Occipital lobe (tissue), 2 donors: ENCODE results near the gene TES. TPM values are rescaled to one million over a fixed set of nuclear protein-coding genes. Genes with fewer than 3 reads are reported as not detected.

Source experiments
- DNase-seq: peaks from one replicate; lab custom pipeline; 2025; lab: John Stamatoyannopoulos, UW
- total RNA-seq: library from RNA; depleted of rRNA; stranded (reverse); fragments of >200 nt; gene quantifications from one replicate; pipeline ENCODE4 v1.2.3, GENCODE V29; 2014

The TES gene
- total RNA-seq, 1 donor from 2014 or later, result 13.4 TPM

DNA sequence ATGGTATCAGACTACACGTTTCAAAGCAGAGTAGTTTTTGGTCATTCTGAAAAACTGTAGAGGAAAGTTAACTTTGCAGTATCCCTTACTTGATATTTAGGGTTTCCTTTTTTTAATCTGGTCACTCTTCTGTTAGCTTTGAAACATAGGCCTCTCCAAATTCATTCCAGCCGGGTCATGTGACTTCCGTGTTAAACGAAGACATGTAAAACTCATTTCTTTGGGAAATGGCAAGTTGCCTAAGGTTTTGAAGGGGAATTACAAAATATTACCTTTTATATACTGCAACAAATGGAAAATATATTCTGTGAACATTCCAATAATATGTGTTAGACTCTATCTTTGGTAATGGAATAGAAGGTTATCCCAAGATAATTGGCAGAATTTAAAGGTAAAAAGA, 9.5 kb downstream of the TES start:
- no peak for DNase-seq

DNA sequence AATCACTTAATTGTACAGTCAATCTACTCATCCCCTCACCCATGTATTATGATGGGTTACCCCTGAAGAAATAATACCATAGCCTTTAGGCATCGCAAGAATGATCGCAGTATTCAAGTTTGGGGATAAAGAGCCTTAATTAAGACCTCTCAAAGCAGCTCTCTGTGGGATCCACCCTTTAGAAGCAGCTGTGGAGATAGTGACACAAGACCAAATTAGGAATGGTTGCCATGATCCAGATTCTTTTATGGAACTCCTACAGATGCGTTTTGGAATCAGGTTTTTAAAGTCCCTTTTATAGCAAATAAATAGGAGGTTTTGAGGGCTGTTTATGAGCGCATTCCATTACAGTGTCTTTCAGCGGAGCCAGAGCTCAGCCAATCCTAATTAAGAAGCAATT, 12.2 kb downstream of the TES start:
- DNase-seq, result no peak

DNA sequence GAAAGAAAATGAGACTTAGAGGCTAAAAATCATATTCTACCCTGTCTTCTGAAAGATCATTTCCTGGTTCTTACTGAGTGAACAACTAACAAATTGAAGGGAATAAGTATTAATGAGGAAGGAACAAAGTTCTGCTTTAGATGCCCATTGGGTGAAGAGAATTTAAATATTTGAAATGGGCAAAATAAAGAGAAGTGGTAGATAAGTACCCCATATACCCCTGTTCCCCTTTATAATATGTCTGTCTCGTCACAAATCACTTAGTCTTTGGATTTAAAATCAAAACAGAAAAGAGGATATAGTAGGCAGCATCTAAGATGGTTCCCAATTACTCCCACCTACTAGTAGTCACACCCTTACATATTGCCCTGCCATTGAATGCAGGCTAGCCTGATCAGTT, 13.2 kb downstream of the TES start:
- no peak for DNase-seq

DNA sequence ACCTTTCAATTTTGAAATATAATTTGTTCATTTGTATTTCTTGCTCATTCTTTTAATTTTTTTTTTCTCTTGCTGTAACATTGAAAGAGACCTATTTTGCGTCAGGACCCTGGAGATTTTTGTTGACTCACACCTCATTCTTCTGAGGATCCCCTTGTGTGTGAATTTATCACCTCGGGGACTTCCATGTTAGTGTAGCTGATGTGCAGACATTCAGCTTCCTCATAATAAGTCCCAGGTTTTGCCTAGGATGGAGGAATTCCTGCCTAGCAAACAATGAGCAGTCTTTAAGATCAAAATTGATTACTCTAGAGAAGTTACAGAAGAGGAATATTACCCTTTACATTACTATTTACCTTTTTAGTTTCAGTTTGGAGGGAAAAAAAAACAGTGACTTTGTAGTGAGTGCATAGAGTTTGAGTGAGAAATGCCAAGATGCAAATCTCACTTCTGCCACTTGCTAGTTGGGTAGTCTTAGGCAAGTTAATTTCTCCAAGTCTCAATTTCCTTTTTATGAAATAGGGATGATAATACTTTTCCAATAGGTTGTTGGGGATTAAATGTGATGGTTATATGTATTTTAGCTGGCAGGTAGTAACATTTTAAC, 14.3 kb downstream of the TES start:
- DNase-seq, result no peak

DNA sequence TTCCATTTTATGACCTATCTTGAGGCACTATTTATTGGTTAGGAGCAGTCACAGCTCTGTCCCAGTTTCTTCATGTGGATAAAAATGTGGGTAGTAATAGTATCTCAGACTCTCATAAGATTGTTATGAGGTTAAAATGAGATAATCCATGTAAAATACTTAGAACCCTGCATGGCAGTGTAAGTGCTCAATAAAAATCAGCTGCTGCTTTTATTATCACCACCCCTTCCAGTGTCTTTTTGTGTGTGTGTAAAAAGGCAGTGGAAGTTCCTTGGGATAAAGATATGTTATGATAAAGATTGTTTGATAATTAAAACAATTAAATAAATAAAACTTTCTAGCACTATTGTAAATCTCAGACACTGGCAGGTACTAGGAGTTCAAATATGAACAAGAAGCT, 15.5 kb downstream of the TES start:
- DNase-seq, result no peak

DNA sequence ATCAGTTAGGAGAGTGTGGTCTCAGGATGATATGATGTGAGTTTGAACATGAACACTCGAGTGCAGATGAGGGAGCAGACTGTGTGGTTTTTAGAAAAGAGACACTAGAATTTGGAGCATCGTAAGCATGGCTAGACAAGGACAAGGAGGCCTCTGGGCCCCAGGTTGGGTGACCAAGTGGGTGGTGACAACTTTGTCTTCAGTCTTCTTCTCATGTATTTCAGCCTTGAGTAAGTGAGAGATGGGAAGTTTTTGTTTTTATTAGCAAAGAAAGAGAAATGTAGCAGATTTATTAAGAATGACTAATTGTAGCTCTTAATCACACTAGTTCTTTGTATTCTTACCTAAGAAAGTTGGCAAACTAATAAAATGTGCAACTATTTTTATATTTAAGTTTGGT, 16.3 kb downstream of the TES start:
- no peak for DNase-seq

DNA sequence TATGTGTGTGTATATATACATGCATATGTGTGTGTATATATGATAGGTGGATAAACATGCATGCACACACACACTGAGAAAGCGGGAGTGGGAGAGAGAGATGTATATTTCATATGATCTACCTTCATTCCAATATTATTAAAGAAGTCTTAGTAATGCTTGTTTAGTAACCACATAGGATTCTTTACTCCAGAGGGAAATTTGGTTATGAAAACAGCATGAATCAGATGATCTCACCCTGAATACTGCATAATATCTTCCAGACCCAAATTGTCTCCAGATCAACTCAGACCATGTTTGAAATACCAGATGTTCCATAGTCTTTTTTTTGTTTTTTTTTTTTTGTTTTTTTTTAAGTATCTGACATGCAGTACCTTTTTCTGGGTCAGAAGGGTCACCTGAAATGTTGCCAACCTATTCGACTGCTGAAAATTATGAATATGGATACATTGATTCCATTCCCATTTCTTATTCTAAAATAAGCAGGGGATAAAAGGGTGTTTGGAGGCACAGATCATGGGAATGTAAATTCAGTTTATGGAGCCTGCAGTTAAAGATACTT, 17.4 kb downstream of the TES start:
- DNase-seq, result no peak

DNA sequence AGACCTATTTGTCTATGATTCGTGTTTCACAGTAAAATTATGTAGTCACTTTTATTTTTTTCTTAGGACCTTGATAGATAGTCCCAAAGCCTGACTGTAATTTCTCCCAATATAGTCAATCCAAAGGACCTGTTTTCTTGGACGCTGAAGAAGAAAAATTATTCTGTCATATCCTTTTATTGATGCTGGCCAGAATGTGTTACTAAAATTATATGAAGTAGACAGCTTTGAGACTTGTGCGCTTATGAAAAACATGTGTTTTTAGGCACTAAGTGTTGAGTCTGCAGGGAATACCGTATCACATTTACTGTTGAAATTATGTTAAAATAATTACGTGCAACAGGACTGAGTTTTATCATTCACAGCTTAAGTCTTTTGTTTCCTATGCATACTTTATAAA, 17.9 kb downstream of the TES start:
- DNase-seq, result no peak

DNA sequence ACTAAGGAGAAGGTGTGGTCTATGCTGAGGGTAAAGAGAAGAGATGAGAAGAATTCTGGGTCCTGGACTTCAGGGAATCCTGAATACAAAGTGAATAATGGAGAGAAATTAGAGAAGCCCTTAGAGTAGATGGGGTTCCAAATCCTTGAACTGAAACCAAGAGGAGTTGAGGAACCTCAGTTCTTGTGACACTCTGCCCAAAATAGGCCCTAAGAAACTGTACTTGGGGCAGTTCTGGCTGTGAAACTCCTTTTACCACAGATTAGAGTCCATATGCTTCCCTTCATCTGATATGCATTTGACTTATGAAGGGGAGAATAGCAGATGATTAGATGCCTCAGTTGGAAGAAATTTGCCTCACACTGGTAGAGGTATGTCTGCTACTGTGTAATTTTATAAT, 19.0 kb downstream of the TES start:
- no peak for DNase-seq

DNA sequence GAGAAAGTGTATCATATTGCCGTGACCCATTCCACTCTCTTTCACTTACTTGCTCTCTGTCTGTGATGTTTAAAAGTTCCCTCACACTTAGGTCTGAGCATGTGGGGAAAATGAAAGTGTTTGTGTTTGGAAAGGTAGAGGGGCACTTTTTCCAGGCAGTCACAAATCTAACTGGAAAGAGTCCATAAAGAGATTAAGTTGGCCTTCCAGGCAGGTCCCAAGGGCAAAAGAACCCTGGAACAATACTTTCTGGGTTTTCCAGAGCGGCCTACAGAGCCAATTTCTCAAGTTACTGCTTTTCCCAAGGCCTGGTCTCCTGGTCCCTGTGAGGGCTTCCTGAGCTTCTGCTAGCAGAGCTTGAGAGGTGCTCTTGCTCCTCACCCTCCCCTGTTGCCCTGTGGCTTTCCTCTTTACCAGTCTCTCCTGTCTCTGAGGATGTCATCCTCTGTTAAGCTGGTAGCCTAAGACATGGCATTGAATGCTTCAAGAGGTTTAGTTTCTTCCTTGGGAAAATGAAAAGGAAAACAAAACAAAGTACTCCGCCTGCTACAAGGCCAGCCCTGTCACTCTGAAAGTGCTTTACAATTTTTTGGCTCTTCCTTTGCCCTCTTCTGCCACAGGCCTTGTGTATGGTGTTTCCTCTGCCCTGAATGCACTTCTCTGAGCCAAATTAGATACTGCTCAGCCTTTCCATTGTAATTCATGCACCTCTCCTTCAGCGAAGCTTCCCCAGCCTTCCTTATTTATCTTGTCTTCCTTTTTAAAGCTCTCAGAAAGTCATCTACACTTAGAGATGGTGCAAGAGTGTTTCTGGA, 20.1 kb downstream of the TES start:
- no peak for DNase-seq

DNA sequence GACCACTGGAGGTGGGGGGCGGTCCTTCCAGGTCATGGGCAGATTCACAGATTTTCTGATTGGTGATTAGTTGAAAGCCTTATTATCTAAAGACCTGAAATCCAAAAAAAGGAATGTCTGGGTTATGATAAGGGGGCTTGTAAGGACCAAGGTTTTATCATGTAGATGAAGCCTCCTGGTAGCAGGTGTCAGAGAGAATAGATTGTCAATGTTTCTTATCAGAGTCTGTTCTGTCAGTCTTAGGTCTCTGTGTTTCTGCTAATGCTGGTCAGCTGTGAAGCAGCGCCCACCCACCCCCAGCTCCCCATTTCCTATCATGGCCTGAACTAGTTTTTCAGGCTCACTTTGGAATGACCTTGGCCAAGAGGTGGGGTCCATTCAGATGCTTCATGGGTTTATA, 21.2 kb downstream of the TES start:
- no peak for DNase-seq

DNA sequence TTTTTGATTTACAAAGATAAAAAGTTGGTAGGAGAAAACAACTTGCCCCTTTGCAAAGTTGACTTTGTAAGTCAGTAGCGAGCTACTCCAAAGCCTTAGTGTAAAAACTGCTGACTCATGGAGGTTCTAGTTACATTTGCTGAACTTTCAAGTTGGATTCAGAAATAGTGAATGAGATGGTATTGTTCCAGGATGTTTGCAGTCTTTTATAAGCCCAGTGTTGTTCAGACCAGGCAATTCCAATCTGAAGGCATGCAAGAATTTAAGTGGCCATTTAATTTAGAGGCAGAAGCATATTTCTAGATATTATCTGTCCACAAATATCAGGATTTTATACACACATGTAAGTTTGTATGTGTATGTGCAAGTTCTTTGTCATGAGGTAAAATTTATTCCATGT, 21.6 kb downstream of the TES start:
- no peak for DNase-seq

DNA sequence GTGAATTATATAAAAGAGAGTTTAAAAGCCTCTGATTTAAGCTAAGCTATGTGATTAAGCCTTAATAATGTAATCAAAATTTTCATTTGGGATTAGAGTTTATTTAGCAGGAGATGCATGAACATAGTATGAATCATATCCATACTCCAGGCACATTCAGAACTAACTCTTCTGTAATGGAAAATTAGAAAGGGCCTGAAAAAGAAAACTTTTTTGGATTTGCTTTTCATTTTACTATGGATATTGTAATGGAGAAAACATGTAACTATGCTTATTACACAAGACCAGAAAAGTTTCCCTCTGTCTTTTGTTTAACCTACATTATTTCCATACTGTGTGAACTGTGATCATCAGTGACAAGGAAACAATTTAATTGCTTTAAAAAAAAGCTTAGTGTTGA, 22.0 kb downstream of the TES start:
- DNase-seq, result no peak

DNA sequence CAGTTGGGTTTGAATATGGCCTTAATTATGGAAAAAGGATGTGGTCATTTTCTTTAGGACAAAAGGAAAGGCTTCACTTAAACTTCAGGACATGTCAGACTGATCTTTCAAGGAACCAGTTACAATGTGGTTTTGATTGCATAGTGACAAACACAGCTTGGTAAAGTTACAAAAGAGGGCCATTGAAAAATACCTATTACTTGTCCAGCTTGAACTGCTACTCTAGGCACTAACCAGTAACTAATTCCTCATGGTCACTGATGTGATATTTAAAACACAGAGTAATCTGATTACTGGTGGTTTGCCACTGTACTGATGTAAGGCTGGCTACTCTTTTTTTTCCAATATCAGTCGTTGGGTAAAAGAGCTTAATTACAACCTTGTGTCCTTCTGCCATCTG, 22.6 kb downstream of the TES start:
- DNase-seq, result no peak

DNA sequence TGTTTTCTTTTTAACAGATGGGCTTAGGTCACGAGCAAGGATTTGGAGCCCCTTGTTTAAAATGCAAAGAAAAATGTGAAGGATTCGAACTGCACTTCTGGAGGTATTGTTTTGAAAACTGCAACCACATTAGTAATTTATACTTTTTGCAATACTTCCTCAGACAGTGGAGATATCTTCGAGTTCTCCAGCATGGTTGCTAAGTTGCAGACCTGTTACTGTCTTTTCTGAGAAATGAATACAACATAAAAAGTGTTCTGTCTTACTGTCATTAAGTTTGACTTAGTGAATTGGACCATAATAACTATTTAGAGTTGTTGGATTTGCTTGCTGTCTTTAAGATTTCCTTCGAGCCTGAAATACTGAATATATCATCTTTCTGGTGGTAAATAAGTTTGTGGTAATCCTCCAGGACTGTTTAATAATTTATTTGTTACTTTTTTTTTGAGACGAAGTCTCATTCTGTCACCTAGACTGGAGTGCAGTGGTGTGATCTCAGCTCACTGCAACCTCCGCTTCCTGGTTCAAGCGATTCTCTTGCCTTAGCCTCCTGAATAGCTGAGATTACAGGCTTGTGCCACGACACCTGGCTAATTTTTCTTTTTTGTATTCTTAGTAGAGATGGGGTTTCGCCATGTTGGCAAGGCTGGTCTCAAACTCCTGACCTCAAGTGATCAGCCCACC, 24.3 kb downstream of the TES start:
- no peak for DNase-seq

DNA sequence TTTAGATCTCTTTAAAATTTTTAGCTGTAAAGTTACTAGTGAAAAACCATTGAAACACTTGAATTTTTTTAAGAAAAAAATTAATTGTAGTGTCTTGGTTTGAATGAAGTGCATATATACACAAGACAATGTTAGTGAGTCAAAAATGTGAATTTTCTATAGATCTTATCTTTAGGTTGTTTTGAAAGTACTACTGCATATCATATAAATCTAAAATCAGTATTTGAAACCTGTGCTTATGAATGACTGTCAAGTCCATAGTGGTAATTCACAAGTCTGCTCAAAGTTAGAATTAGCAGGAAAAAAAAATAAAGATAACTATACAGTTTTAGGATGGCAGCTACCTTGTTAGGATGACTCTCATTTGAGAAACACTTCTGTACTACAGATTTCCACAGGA, 25.0 kb downstream of the TES start:
- no peak for DNase-seq

DNA sequence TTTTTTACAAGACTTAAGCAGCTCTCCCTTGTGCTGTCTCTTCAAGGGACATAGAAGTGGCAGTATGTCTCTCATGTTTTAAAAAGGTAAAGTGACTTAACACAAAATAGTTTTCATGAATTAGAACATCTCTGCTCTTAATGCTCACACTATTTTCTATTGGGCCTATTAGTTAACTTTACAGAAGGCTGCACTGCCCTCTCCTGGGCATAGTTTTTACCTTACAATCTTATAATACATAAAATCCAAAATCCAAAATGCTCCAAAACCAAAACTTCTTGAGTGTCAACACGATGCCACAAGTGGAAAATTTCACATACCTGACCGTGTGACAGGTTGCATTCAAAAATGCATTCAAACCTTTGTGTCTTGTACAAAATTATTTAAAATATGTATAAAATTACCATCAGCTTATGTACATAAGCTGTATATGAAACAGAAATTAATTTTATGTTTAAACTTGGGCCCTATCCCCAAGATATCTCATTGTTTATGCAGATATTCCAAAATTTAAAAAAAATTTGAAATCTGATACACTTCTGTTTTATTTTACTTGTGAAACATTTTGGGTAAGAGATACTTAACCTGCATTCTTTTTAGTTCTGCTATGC, 25.8 kb downstream of the TES start:
- no peak for DNase-seq

DNA sequence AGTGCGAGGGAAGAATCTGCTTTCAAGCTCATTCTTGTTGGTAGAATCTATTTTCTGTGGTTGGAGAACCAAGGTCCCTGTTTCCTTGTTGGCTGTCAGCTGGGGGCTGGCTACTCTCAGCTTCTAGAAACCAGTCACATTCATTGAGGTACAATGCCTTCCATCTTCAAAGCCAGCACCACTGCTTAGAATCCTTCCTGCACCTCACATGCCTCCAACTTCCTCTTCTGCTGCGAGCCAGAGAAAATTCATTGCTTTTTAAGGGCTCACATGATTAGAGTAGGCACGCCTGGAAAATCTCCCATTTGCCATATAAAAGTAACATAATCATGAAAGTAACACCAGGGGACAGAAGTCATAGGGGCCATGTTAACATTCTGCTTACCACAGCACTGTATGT, 28.7 kb downstream of the TES start:
- DNase-seq, result no peak

DNA sequence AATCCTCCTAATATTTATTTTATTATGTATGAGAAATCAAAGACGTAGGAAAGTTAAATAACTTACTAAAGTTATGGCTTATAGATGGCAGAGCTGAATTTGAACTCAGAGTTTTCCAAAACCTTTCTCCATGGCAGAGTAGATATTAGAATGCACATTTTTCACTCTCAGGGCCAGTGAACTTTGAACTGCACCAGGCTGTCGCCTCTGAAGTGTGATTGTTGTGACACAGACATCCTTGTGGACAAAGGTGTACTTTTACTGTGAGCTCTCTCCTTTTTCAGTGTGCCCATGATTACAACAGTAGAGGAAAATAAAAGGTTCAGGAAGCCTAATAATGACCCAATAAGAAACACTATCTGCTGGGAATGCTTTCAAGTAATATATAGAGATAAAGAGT, 29.1 kb downstream of the TES start:
- no peak for DNase-seq

DNA sequence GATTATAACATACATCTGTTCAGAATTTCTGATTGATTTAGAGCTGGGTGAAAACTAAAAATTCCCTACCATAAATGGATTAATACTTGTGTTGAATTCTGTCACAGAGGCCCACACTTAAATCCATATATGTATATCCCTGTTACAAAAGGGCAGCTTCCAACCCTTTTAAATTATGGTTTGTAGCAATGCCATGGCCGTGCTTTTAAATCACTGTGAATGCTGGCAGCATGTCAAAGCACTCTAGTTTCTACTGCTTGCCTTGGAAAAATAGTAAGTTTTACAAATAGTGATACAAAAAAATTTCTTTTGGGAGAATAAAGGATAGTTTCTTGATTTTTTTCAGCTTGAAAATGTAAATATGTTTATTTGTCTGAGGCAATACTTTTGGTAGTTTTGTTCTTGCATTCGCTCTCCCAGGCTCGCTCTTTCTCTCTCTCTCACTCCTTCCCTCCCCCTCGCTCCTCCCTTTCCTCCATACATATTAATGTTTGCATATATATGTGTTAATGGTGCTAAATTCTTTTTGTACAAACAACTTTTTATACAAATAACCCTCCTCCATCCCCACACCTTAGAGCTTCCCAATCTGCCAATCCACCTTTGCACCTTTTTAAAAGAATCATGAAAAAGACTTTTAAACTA, 29.8 kb downstream of the TES start:
- DNase-seq, result no peak

DNA sequence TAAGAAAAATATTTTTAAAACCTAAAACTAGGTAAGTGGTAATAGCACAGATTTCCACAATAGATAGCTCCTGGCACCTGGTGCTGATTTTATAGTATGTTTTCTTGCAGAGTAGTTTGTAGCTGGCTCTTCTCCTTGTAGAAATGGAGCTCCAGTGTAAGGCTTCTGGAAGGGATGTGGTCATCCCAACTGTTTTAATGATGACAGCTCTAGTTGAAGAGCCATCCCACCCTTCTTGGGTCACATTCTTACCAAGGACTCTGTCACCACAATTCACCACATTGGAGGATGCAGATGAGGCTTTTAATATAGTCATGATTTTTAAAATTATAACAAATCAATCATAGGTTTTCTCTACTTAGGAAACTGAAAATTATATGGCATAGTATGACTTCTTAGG, 31.0 kb downstream of the TES start:
- DNase-seq, result no peak

DNA sequence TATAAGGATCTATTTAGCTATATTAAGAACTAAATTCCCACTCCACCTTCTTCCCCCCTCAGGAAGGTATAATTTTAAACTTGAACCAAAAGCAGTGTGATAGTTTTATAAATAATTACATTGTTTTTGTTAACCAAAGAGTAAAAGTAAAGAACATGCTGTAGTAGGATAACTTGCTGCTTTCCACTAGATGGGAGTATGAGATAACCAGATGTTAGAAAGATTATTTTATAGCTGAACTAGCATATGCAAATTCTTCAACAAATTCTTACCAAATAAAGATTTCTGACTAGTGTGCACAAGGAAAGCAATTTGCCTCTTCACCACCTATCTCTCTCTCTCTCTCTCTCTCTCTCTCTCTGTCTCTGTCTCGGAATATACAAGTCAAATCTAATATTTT, 31.8 kb downstream of the TES start:
- DNase-seq, result no peak
